GM23248 (cell line): ENCODE results near the gene PLCZ1. TPM values are rescaled to one million over a fixed set of nuclear protein-coding genes. Genes with fewer than 3 reads are reported as not detected.

Experiments
- DNase-seq: peaks from one replicate; pipeline ENCODE4 v3.0.0-alpha.2; 2015
- H2AFZ ChIP-seq: fragments of 200-600 bp; sonication (generic); 2 replicates; pipeline ENCODE4 v1.6.1; 2016; ENCODE audit warnings: antibody characterized with exemption
- H3F3A ChIP-seq: fragments of 200-600 bp; sonication (generic); 2 replicates; pipeline ENCODE4 v1.6.1; 2016; ENCODE audit warnings: mild to moderate bottlenecking, antibody characterized with exemption, mixed run types; ENCODE audit not compliant: insufficient read depth
- H3K27ac ChIP-seq: fragments of 200-600 bp; sonication (generic); 2 replicates; pipeline ENCODE4 v1.5.1; 2016; ENCODE audit warnings: mild to moderate bottlenecking
- H3K27me3 ChIP-seq: fragments of 200-600 bp; sonication (generic); replicated peaks from 2 replicates; pipeline ENCODE4 v1.6.1; 2016; ENCODE audit warnings: mild to moderate bottlenecking; ENCODE audit not compliant: insufficient read depth
- H3K36me3 ChIP-seq: fragments of 200-600 bp; sonication (generic); 2 replicates; pipeline ENCODE4 v1.6.1; 2016; ENCODE audit warnings: low read depth, mild to moderate bottlenecking
- H3K4me1 ChIP-seq: fragments of 200-600 bp; sonication (generic); 2 replicates; pipeline ENCODE4 v1.6.1; 2016; ENCODE audit warnings: mild to moderate bottlenecking; ENCODE audit not compliant: insufficient read depth
- H3K4me2 ChIP-seq: fragments of 200-600 bp; sonication (generic); one replicate; pipeline ENCODE4 v1.6.1; 2016; ENCODE audit warnings: mild to moderate bottlenecking; ENCODE audit not compliant: unreplicated experiment
- H3K4me3 ChIP-seq: fragments of 200-600 bp; sonication (generic); 2 replicates; pipeline ENCODE4 v1.5.1; 2016; ENCODE audit warnings: mild to moderate bottlenecking
- H3K79me2 ChIP-seq: fragments of 200-600 bp; sonication (generic); 2 replicates; pipeline ENCODE4 v1.6.1; 2016; ENCODE audit warnings: mild to moderate bottlenecking; ENCODE audit not compliant: insufficient read depth
- H3K9ac ChIP-seq: fragments of 200-600 bp; sonication (generic); 2 replicates; pipeline ENCODE4 v1.6.1; 2016; ENCODE audit warnings: mild to moderate bottlenecking
- H3K9me2 ChIP-seq: fragments of 200-600 bp; sonication (generic); 2 replicates; pipeline ENCODE4 v1.6.1; 2016; ENCODE audit warnings: mixed run types, mild to moderate bottlenecking, moderate library complexity; ENCODE audit not compliant: insufficient read depth
- H3K9me3 ChIP-seq: fragments of 200-600 bp; sonication (generic); one replicate; pipeline ENCODE4 v1.6.1; 2017; ENCODE audit warnings: low read depth
- H4K20me1 ChIP-seq: fragments of 200-600 bp; sonication (generic); 2 replicates; pipeline ENCODE4 v1.6.0; 2016; ENCODE audit not compliant: insufficient read depth
- EZH2 ChIP-seq: fragments of 200-600 bp; sonication (generic); IDR thresholded peaks from 2 replicates; pipeline ENCODE4 v1.6.1; 2018; ENCODE audit warnings: antibody characterized with exemption, mild to moderate bottlenecking; ENCODE audit not compliant: insufficient read depth, poor library complexity, severe bottlenecking
- EZH2phosphoT487 ChIP-seq: fragments of 200-600 bp; sonication (generic); IDR thresholded peaks from 2 replicates; pipeline ENCODE4 v1.6.1; 2018; ENCODE audit warnings: antibody characterized with exemption, moderate library complexity, mild to moderate bottlenecking, low read depth; ENCODE audit not compliant: insufficient read depth
- WGBS, 2 experiments: methylation state at CpG; one replicate each; pipeline ENCODE4 v1.1.6; 2015 to 2017; ENCODE audit warnings: low lambda C conversion rate in 2 of 2, low coverage in 1 of 2; ENCODE audit errors: missing lambda C conversion rate in 2 of 2; 5-methylcytosine and 5-hydroxymethylcytosine counted together
- in situ Hi-C: fragments of 300-500 bp; cut with MboI; formaldehyde crosslinking; loops from 2 replicates; pipeline ENCODE4 v1.15.0; 2020
- polyA plus RNA-seq: library from polyadenylated mRNA; unstranded; fragments of >200 nt; fragmentation: Nextera tagmentation; extraction: Ambion mirVana; gene quantifications from 2 replicates; pipeline ENCODE4 v1.2.1, GENCODE V29; 2016
- total RNA-seq: library from RNA; depleted of rRNA; stranded (reverse); fragments of >200 nt; shearing (Covaris generic); gene quantifications from 2 replicates; pipeline ENCODE4 v1.2.3, GENCODE V29; 2014

Gene PLCZ1
- total and polyA plus RNA-seq, 2 experiments from 2014 or later: not detected

GRCh38 chr12:18690653-18691052, 47.2 kb downstream of the PLCZ1 start:
- no peaks in the 10 kb centered on the region for H3K27me3 ChIP-seq
- TF ChIP-seq EZH2phosphoT487 (no peak), EZH2 (no peak)
- H3K27ac ChIP-seq: peak overlapping the region; percentile 78
- H3F3A ChIP-seq: peaks cover 15% of the 10 kb centered on the region
- H3K4me2 ChIP-seq: peak overlapping the region; percentile 61
- peaks cover 20% of the 10 kb centered on the region for H3K4me1 ChIP-seq
- H3K79me2 ChIP-seq: no peaks in the 10 kb centered on the region
- no peak overlapping the region for H3K4me3 ChIP-seq
- WGBS, 2 experiments: 2% methylated on average over 4 of the region's 4 CpGs
- no peaks in the 10 kb centered on the region for H3K9me3 ChIP-seq
- H3K36me3 ChIP-seq: no peaks in the 10 kb centered on the region
- peak; percentile 94 for DNase-seq
- 0 out of 2 replicates have a peak overlapping the region, but pooled peaks have one; percentile 37 for H2AFZ ChIP-seq
- H4K20me1 ChIP-seq: no peaks in the 10 kb centered on the region
- 0 out of 2 replicates have a peak overlapping the region, but pooled peaks have one; percentile 18 for H3K9ac ChIP-seq
- in situ Hi-C loops: no loop called here
- no peaks in the 10 kb centered on the region for H3K9me2 ChIP-seq

DNA sequence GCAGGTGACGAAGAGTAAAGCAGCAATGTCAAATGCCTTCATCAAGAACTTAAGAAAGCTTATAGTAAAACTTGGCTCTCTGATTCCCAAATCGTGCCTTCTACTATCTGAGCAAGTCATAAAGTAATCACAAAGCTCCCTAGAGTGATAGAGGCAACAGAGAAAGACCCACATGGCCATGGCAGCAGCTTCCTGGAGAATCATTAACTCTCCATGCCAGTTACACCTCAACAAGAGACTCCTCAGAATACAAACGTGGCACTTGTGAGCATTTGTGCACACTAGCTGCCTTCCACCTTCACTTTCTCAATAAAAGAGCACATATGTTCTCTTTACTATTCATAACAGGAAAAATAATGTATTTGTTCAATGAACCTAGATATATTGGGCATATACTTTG, 48.0 kb downstream of the PLCZ1 start:
- in situ Hi-C loops: no loop called here
- H3K9ac ChIP-seq: no peak overlapping the region

GRCh38 chr12:18684430-18684829, 53.4 kb downstream of the PLCZ1 start:
- Histone ChIP-seq H3K4me1 (peaks cover 22% of the 10 kb centered on the region), H3K79me2 (no peaks in the 10 kb centered on the region), H2AFZ (no peak overlapping the region), H3K9me3 (no peaks in the 10 kb centered on the region), H3K9me2 (no peaks in the 10 kb centered on the region), H3K27ac (peak overlapping the region; percentile 66), H3K27me3 (no peaks in the 10 kb centered on the region), H3K4me2 (no peak overlapping the region), H4K20me1 (no peaks in the 10 kb centered on the region), H3K4me3 (no peak overlapping the region), H3K9ac (no peak overlapping the region), H3F3A (peaks cover 6% of the 10 kb centered on the region; the same call in 1 of the 2 replicates), H3K36me3 (no peaks in the 10 kb centered on the region)
- 5 to 7% methylated on average over 1 of the region's 1 CpG for WGBS, 2 experiments
- DNase-seq: peak; percentile 54
- TF ChIP-seq EZH2phosphoT487: no peak
- no peak for TF ChIP-seq EZH2
- in situ Hi-C loops: no loop called here

More for the DNA sequence above, 48.0 kb downstream of the PLCZ1 start:
- Histone ChIP-seq H3K27ac (peak overlapping the region; percentile 78), H3K36me3 (no peaks in the 10 kb centered on the region), H3K4me3 (no peak overlapping the region), H3K79me2 (no peaks in the 10 kb centered on the region), H3K4me1 (peaks cover 20% of the 10 kb centered on the region), H3K9me2 (no peaks in the 10 kb centered on the region), H4K20me1 (no peaks in the 10 kb centered on the region), H3K4me2 (no peak overlapping the region), H3K9me3 (no peaks in the 10 kb centered on the region), H3K27me3 (no peaks in the 10 kb centered on the region), H3F3A (peaks cover 15% of the 10 kb centered on the region), H2AFZ (no peak overlapping the region)
- TF ChIP-seq EZH2 (no peak), EZH2phosphoT487 (no peak)
- DNase-seq: no peak
- WGBS, 2 experiments: 95 to 96% methylated on average over 3 of the region's 3 CpGs

DNA sequence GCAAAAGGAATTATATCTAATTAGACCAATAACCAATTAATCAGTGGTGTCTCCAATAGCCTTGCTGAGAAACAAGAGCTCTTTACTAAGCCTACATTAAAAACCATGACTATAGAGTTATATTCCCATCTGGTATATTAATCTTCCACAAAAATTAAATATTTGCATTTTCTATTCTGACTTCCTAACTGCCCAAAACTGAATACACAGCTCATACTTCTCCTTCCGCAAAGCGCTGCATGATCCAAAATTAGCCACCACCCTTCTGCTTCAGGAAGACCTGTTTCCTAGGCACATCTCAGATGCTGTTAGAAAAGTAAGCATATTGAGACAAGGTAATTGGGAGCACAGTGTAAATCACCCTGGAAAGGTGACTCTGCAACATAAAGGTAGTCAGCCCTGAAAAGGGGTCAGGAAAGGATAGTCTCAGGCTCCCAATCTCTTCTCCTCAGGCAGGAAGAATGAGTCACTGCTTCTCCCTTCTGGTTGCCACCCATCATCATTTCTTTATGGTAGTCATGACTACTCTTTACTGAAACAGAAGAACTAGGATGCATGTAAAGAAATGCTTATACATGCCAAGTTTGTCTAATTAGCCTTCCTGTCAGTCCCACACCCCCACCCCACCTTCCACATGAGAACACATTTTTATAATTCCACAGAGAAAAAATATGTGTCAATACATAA, 54.3 kb downstream of the PLCZ1 start:
- Histone ChIP-seq H3K4me1 (peaks cover 22% of the 10 kb centered on the region), H4K20me1 (no peaks in the 10 kb centered on the region), H3K36me3 (no peaks in the 10 kb centered on the region), H2AFZ (no peak overlapping the region), H3F3A (peaks cover 6% of the 10 kb centered on the region; the same call in 1 of the 2 replicates), H3K79me2 (no peaks in the 10 kb centered on the region), H3K9me2 (no peaks in the 10 kb centered on the region), H3K4me2 (no peak overlapping the region), H3K4me3 (no peak overlapping the region), H3K9ac (no peak overlapping the region), H3K27me3 (no peaks in the 10 kb centered on the region), H3K27ac (peak overlapping the region; percentile 66), H3K9me3 (no peaks in the 10 kb centered on the region)
- DNase-seq: peak; percentile 78
- in situ Hi-C loops: no loop called here
- WGBS, 2 experiments: 95 to 98% methylated on average over 2 of the region's 2 CpGs
- no peak for TF ChIP-seq EZH2phosphoT487
- TF ChIP-seq EZH2: no peak
